OCI-LY7 (cell line): Measurements from ENCODE around the gene CCDC57. TPM values are rescaled to one million over a fixed set of nuclear protein-coding genes. Genes with fewer than 3 reads are reported as not detected.

Experiments used
- BruUV-seq: library from RNA; stranded (reverse); fragments of 400-500 nt; replicated peaks from 2 replicates; lab custom pipeline; 2021; lab: Mats Ljungman, UMichigan
- CTCF ChIA-PET: fragments of 300-600 bp; sonication (Branson Sonifier 250); formaldehyde crosslinking; loops from one replicate; lab custom pipeline; 2022; ENCODE audit warnings: antibody characterized with exemption; ENCODE audit not compliant: unreplicated experiment; lab: Charles Lee
- POLR2A ChIA-PET: fragments of 300-600 bp; sonication (Branson Sonifier 250); formaldehyde crosslinking; loops from one replicate; lab custom pipeline; 2022; ENCODE audit warnings: antibody characterized with exemption; lab: Charles Lee
- DNase-seq: peaks from one replicate; pipeline ENCODE4 v3.0.0-alpha.2; 2015; ENCODE audit warnings: low spot score
- H2AFZ ChIP-seq: fragments of 200-600 bp; sonication (generic), shearing (Covaris generic); 2 replicates; pipeline ENCODE4 v1.6.1; 2014; ENCODE audit warnings: mild to moderate bottlenecking, antibody characterized with exemption, low read length, moderate library complexity
- H3K27ac ChIP-seq: fragments of 200-600 bp; sonication (generic); 2 replicates; pipeline ENCODE4 v1.5.1; 2014; ENCODE audit warnings: mixed run types, low read depth, mild to moderate bottlenecking, moderate library complexity, low read length, inconsistent platforms; ENCODE audit not compliant: poor library complexity, severe bottlenecking
- H3K36me3 ChIP-seq: fragments of 200-600 bp; sonication (generic); 2 replicates; pipeline ENCODE4 v1.6.1; 2014; ENCODE audit warnings: mild to moderate bottlenecking, antibody characterized with exemption, low read length, moderate library complexity, mixed read lengths; ENCODE audit not compliant: insufficient read depth
- H3K4me1 ChIP-seq: fragments of 200-600 bp; sonication (generic); 2 replicates; pipeline ENCODE4 v1.5.1; 2014; ENCODE audit warnings: mild to moderate bottlenecking, low read length; ENCODE audit not compliant: insufficient read depth, poor library complexity, severe bottlenecking
- H3K4me2 ChIP-seq: fragments of 200-600 bp; sonication (generic); 2 replicates; pipeline ENCODE4 v1.6.1; 2014; ENCODE audit warnings: mild to moderate bottlenecking, low read length
- H3K4me3 ChIP-seq: fragments of 200-600 bp; sonication (generic); 2 replicates; pipeline ENCODE4 v1.5.1; 2014; ENCODE audit warnings: mild to moderate bottlenecking, low read depth, low read length; ENCODE audit not compliant: poor library complexity, severe bottlenecking
- H3K79me2 ChIP-seq: fragments of 200-600 bp; sonication (generic); 2 replicates; pipeline ENCODE4 v1.6.1; 2016; ENCODE audit warnings: low read depth, mild to moderate bottlenecking, low read length, moderate library complexity, mixed read lengths; ENCODE audit not compliant: insufficient read depth
- H3K9me2 ChIP-seq: fragments of 200-600 bp; sonication (generic); 2 replicates; pipeline ENCODE4 v1.6.1; 2016; ENCODE audit warnings: mild to moderate bottlenecking, low read length, mixed read lengths; ENCODE audit not compliant: insufficient read depth
- H3K9me3 ChIP-seq: fragments of 200-600 bp; sonication (generic); 2 replicates; pipeline ENCODE4 v1.6.1; 2014; ENCODE audit warnings: mild to moderate bottlenecking, mixed run types, low read length, mixed read lengths
- H4K20me1 ChIP-seq: fragments of 200-600 bp; sonication (generic); 2 replicates; pipeline ENCODE4 v1.6.1; 2014; ENCODE audit warnings: mild to moderate bottlenecking, antibody characterized with exemption, low read length, moderate library complexity, mixed read lengths; ENCODE audit not compliant: insufficient read depth
- CTCF ChIP-seq: fragments of 200-600 bp; sonication (generic); conservative IDR thresholded peaks from 2 replicates; pipeline ENCODE4 v1.5.1; 2014; ENCODE audit warnings: mild to moderate bottlenecking, antibody characterized with exemption, low read length, moderate library complexity, mixed read lengths
- EZH2phosphoT487 ChIP-seq: fragments of 200-600 bp; sonication (generic); IDR thresholded peaks from 2 replicates; pipeline ENCODE4 v1.6.1; 2018; ENCODE audit warnings: low read depth, borderline replicate concordance, mild to moderate bottlenecking, mixed run types, antibody characterized with exemption, low read length, moderate library complexity, mixed read lengths
- intact Hi-C: fragments of 100-400 bp; cut with micrococcal nuclease; formaldehyde crosslinking; loops from one replicate; pipeline ENCODE4 v1.10.0; 2022; ENCODE audit not compliant: unreplicated experiment
- total RNA-seq, 2 experiments: library from RNA; depleted of rRNA in 1 of 2; stranded (reverse); fragments of >200 nt in 1 of 2; shearing (Covaris generic) in 1 of 2; gene quantifications; 2 replicates each; pipeline ENCODE4 v1.2.3, GENCODE V29; 2014 to 2022

Gene CCDC57
- total RNA-seq, 2 experiments from 2014 or later, result 34.5 to 58.7 TPM

- H3K4me3 ChIP-seq, result peak overlapping the region; percentile 87
- intact Hi-C loops, result loop anchor here (5.0 kb wide), 1 partner anchor 134 kb away; no protein-coding TSS in a partner anchor
- peaks cover 23% of the 10 kb centered on the region for H3K79me2 ChIP-seq
- peak overlapping the region; percentile 89 for H3K27ac ChIP-seq
- CTCF ChIA-PET, result no interaction called here
- POLR2A ChIA-PET, result no interaction called here
- H4K20me1 ChIP-seq, result 0 out of 2 replicates have a peak, but pooled peaks cover 8% of the 10 kb centered on the region
- H3K9me2 ChIP-seq, result no peaks in the 10 kb centered on the region
- no peaks in the 10 kb centered on the region for H3K9me3 ChIP-seq
- H3K4me1 ChIP-seq, result peaks cover 59% of the 10 kb centered on the region
- DNase-seq, result peak; percentile 42
- peak overlapping the region; percentile 84 for H3K4me2 ChIP-seq
- peaks cover 12% of the 10 kb centered on the region for H3K36me3 ChIP-seq
- H2AFZ ChIP-seq, result no peak overlapping the region
- BruUV-seq, result no TSS peak
- TF ChIP-seq CTCF (no peak), EZH2phosphoT487 (no peak)
Observed at GRCh38 chr17:82101301-82101715, 111.3 kb downstream of the CCDC57 start.

GRCh38 chr17:82100502-82101298, 111.9 kb downstream of the CCDC57 start:
- POLR2A ChIA-PET, result interaction anchor here (0.5 kb wide), 1 partner anchor 59 kb away, joined by 3 read pairs; no protein-coding TSS in a partner anchor
- Histone ChIP-seq H3K9me3 (no peaks in the 10 kb centered on the region), H3K4me3 (peak overlapping the region; percentile 87)

More at GRCh38 chr17:82100502-82101298, 111.9 kb downstream of the CCDC57 start:
- no peak for TF ChIP-seq CTCF
- TF ChIP-seq EZH2phosphoT487, result no peak
- Histone ChIP-seq H3K9me2 (no peaks in the 10 kb centered on the region), H3K27ac (peak overlapping the region; percentile 89), H3K4me2 (peak overlapping the region; percentile 84), H3K36me3 (peaks cover 18% of the 10 kb centered on the region), H3K79me2 (peaks cover 29% of the 10 kb centered on the region), H3K4me1 (peaks cover 59% of the 10 kb centered on the region), H4K20me1 (peaks cover 14% of the 10 kb centered on the region; the same call in 1 of the 2 replicates), H2AFZ (no peak overlapping the region)
- no peak for DNase-seq
- no TSS peak for BruUV-seq
- CTCF ChIA-PET, result no interaction called here
- intact Hi-C loops, result loop anchor here (5.0 kb wide), 1 partner anchor 133 kb away; no protein-coding TSS in a partner anchor
